GM10266 (cell line): Measurements from ENCODE around the gene USP48.
"Not testable (repeated sequence)": the region's sequence is repeated elsewhere in the genome, so short reads cannot be mapped to it uniquely, and the experiment has no call there.

Experiments
- DNase-seq: peaks from one replicate; pipeline ENCODE4 v3.0.0; 2012; ENCODE audit errors: extremely low spot score
- CTCF ChIP-seq: IDR thresholded peaks from 2 replicates; pipeline ENCODE4 v1.5.1; 2012; ENCODE audit warnings: mild to moderate bottlenecking, low read depth; ENCODE audit not compliant: control insufficient read depth, insufficient read depth; ENCODE audit errors: missing control alignments

USP48 gene

GRCh38 chr1:21775985-21776562, 6.9 kb downstream of the USP48 start:
- no peak for DNase-seq

GRCh38 chr1:21775550-21775914, 7.4 kb downstream of the USP48 start:
- DNase-seq = no peak
- no peak for TF ChIP-seq CTCF

More at GRCh38 chr1:21775985-21776562, 6.9 kb downstream of the USP48 start:
- TF ChIP-seq CTCF = no peak

GRCh38 chr1:21774835-21775549, 8.0 kb downstream of the USP48 start:
- no peak for DNase-seq
- no peak for TF ChIP-seq CTCF

GRCh38 chr1:21773585-21773984, 9.4 kb downstream of the USP48 start:
- DNase-seq = no peak
- TF ChIP-seq CTCF = no peak

- DNase-seq = not testable (repeated sequence)
Measured at GRCh38 chr1:21771672-21772071, 11.3 kb downstream of the USP48 start.

- DNase-seq = not testable (repeated sequence)
Measured at GRCh38 chr1:21770602-21771001, 12.3 kb downstream of the USP48 start.

- DNase-seq = no peak
- no peak for TF ChIP-seq CTCF
Measured at GRCh38 chr1:21770201-21770600, 12.7 kb downstream of the USP48 start.

GRCh38 chr1:21767106-21767505, 15.8 kb downstream of the USP48 start:
- not testable (repeated sequence) for DNase-seq

GRCh38 chr1:21766210-21766609, 16.7 kb downstream of the USP48 start:
- no peak for DNase-seq
- TF ChIP-seq CTCF = no peak
